Activated effector memory CD4-positive, alpha-beta T cell treated with anti-CD3 and anti-CD28 coated beads, Interleukin-2, amount 50 U/mL, for 16 hours (primary cell): ENCODE results near the gene IL1RAP.
A peak's percentile ranks its signal among the peaks of the same experiment; 100 is the strongest.
"Not testable (repeated sequence)": the region's sequence is repeated elsewhere in the genome, so short reads cannot be mapped to it uniquely, and the experiment has no call there.

Source experiments
- DNase-seq: peaks from one replicate; pipeline ENCODE4 v3.0.0-alpha.2; 2020

IL1RAP gene

DNA sequence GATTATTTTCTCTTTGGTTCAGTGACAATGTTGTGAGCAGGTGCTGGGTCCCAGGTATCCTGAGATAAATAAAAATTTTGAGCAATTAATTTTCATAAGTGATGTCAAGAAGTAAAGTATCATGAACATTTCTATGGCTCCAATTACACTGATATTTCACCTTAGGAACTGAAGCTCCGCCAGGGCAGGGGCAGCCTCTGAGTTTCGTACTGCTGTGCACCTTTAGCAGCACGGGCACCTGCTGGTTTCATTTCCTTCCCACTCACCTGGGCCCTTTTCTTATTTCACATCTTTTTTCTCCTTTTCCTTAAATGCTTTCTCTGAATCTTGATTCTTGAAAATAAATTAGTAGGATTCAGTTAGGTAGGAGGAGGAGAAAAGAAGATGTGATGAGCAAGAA is 1.2 kb upstream of the IL1RAP start:
- no peak for DNase-seq

DNA sequence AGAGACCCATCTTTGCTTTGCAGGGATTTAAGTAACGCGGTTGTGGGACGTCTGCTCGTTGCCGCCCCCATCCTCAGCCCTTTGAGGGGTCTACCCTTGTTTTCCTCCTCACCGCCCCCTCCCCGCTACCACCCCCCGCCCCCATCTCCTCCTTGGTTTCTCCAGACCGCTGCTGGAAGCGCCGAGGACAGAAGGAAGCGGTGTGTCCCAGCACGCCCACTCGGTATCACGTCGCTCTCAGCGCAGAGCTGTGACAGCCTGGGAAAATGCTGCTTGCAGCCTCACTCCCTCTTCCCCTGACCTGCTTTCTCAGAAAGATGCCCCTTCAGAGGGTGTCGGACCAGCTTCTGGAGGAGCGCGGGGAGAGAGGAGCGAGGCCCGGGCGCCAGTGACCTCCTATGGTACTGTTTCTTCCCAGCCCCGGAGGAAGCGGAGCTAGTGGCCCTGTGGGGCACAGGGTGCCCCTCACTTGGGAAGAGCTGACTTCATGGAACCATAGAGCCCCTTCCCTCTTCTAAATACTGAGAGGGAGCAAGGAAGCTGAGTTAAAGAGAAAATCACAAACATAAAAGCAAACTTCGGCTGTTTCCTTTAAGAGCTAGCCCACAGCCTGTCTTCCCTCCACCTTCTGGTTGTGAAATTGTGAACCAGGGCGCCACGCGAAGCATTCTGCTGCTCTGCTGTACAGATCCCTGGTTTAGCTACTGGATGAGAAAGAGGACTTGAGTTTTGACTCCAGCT is 698 bp downstream of the IL1RAP start:
- peak; percentile 76 for DNase-seq

DNA sequence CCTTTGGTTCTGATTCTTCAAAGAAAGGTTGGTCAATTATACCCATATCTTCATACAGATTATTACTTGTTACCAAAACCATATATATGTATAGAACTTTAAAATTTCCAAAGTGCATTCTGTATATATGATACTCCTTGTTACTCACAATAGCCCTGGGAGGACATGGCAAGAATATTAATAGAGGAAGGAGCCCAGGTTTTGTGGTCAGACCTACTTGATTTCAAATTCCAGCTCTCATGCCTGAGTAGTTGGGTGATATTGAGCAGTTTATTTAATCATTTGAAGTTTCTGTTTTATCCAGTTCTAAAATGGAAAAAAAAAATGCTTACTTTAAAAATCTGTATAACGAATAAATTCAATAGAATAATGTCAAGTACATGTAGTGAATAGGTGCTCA is 2.5 kb downstream of the IL1RAP start:
- no peak for DNase-seq

DNA sequence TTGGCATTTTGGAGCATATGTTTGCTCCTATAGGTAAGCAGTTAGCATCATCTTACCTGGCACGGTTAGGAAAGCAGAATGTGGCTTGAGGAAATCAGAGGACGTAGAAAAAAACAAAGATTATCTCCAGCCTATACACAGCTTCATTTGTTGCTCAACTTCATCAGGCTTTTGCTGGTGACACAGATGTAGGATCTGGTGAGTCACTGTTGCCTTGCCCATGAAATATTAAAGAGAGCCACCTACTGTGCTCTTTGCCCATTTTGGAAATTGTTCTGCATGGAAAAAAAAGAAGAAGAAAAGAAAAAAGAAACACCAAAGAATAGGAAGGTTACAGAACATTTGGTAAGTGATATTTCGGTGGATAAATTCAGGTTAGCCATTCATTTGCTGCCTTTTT is 3.8 kb downstream of the IL1RAP start:
- no peak for DNase-seq

DNA sequence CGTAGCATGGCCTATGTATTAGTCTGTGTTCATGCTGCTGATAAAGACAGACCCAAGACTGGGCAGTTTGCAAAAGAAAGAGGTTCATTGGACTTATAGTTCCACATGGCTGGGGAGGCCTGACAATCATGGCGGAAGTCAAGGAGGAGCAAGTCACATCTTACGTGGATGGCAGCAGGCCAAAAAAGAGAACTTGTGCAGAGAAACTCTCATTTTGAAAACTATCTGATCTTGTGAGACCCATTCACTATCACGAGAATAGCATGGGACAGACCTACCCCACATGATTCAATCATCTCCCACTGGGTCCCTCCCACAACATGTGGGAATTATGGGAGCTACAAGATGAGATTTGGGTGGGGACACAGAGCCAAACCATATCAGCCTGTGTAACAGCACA is 4.6 kb downstream of the IL1RAP start:
- not testable (repeated sequence) for DNase-seq

DNA sequence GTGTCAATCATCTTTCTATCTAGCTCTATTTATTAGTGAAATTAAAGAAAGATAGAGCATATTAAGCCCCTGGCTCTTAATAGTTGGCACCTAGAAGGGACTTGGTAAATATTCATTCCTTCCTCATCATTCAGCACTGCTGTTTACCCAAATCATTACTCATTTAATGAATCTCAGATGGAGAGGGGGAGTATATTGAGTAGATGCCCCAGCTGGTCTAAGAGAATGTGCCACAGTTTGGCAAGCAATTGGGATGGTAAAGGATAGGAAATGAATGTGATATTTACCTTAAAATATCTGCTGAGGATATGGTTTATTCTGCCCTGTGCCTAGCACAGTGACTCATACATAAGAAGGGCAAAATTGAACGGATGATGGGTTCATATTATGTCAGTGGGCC is 6.0 kb downstream of the IL1RAP start:
- DNase-seq = no peak

DNA sequence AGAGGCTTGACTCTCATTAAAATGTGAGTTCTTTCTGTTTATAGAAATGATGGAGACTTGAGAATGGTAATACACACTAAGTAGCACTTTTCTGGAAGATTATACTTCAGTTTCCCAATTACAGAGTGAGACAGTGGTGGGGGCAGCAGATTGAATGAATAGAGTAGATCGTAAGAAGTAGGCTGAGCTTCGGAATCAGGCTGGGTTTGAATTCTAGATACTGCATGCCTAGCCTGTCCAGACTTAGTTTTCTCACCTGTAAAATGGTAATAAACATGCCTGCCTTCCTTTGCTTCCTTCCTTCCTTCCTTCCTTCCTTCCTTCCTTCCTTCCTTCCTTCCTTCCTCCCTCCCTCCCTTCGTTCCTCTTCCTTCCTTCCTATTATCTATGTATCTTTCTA is 8.1 kb downstream of the IL1RAP start:
- no peak for DNase-seq

DNA sequence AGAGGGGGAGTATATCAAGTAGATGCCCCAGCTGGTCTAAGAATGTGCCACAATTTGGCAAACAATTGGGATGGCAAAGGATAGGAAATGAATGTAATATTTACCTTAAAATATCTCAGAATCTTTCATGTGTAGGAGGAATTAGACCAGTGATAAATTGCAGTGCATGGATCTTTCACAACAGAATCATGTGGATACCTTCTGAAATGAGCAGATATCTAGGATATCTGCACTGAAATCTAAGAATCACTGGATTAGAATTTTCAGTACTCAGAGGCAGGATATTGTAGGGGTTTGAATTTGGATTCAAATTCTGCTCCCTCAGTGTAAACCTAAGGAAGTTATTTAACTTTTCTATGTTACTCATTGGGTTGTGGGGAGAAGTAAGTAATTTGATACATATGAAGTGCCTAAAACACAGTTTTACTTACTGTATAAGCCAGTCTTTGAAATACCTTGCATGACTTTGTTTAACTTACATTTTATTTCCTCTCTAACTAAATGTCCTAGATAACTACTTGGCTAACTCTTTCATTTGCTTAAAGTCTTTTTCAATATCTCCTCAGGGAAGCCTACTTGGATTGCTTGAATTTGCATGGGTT is 8.8 kb downstream of the IL1RAP start:
- DNase-seq = no peak

DNA sequence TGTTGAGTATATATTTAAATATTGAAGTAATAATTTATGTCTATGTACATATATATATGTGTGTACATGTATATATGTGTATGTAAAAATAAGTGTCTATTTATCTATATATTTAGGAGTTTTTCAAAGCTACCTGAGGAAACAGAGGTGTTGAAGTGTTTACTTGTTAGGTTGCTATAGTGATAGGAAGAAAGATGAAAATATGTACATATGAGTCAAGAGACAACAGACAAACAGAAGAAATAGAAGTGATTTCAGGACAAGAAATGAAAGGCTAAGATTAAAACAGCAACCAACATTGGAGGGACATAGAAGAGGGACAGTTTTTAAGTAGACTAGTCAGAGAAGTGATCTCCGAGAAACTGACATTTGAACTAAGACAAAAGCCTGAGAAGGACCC is 11.1 kb downstream of the IL1RAP start:
- DNase-seq = no peak

DNA sequence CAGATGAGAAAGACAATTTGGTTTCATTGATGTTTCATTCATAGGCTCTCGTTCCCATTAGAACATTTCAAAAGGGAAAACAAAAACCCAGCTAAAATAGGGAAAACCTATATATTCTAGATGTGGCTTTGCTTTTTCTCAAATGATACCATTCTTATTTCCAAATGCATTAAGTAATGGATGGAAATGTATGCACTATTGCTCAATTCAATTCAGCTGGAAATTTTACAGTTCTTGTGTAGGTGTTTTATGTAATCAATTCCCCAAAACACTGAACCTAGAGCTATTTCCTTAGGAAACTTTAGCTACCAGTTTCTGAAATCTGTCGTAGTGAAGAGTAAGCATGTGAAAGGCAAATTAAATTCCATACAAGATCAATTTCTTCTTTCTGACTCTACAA is 11.7 kb downstream of the IL1RAP start:
- no peak for DNase-seq

DNA sequence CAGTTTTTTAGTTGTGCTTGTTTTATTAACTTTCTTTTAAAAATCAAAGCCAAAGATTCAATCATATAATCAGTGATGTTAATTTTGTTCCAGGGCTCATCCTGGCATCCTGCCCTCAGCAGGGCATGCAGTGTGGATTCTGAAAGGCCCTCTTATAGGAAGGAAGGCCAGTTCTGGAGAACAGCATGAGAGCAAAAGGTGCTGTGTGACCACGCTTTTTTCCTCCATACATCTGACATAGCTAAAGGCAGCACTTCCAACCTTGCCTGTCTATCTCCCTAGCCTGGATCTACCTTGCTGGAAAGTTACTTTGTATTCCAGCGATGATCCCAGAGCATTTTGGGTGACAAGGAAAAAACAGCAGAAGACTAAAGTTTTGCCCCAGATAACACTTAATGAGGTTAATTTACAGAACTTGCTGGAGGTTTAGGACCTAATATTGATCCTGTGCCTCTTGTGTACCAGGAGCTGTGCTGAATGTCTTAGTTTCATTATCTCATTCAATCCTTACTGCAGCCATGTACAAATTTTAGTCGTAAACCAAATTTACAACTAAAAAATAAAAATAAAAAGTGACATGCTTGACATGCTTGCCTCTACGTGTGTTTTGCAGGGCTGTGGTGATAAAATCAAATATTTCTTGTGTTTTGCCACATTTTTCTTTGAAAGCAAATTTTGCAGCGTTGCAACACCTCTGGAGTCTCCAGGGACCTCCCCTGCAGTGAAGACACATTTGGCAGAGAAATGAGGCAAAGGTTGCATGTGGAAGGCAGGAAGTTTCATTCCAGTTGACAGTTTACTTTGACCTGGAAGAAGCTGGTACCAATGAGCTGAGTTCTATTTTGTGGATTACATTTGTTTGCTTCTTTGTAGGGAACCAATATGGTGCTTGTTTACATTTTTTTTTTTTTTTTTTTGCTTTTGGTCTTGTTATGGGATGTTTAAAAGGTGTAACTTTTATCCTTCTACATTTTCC is 13.2 kb downstream of the IL1RAP start:
- DNase-seq = no peak

DNA sequence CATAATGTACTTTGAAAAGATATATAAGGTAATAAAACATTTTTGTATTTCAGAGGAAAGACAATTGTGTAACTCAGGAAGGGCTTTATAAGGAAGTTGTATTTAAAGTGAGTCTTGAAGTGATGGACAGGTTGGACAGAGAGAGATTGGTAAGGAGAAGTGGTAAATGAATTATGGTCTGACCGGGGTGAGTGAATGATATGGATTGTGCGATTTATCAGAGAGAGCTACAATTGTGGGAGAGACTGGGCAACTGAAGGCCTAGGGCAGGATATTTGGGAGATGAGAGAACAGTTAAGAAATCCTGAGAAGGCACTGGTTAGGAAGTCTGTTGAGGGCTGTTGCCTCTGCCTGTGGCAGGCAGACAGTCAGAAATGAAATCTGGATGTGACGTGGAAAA is 14.8 kb downstream of the IL1RAP start:
- DNase-seq = no peak

DNA sequence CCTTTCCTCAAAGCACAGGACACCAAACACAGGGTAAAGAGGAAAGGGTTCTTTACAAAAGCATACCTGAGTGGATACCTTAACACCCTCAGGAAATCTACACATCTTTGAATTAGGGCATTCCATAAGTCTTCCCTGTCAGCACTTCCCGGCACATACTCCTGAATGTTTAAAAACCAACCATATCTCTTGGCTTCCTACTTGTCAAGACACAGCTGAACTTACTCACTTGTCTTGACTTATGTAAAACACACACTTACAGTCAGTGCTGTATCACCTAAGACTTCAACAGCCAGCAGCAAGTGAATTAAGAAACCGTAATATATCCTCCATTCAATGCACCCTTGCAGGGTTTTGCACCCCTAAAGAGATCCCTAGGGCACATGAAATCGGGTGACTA is 17.5 kb downstream of the IL1RAP start:
- no peak for DNase-seq

DNA sequence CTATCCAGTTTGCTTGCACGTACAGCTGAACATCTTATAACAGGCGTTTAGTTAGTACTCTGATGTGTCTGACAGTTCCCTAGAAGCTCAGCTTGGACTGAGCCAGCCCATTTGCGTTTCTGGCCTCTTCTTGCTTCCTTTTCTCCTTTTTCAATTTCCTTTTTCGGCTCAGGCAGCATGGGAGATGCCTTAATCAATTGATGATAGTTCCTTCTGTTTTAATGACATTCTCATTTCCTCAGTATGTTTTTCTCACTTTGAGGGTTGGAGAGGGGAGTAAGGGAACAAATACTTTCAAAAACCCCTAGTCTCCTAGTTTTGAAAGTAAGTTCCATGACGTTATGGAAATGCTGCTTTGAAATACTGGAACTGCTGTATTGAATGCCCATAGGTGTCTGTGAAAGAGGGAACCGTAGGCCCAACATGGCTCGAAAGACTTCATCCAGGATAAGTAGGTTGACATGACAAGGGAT is 18.9 kb downstream of the IL1RAP start:
- no peak for DNase-seq

DNA sequence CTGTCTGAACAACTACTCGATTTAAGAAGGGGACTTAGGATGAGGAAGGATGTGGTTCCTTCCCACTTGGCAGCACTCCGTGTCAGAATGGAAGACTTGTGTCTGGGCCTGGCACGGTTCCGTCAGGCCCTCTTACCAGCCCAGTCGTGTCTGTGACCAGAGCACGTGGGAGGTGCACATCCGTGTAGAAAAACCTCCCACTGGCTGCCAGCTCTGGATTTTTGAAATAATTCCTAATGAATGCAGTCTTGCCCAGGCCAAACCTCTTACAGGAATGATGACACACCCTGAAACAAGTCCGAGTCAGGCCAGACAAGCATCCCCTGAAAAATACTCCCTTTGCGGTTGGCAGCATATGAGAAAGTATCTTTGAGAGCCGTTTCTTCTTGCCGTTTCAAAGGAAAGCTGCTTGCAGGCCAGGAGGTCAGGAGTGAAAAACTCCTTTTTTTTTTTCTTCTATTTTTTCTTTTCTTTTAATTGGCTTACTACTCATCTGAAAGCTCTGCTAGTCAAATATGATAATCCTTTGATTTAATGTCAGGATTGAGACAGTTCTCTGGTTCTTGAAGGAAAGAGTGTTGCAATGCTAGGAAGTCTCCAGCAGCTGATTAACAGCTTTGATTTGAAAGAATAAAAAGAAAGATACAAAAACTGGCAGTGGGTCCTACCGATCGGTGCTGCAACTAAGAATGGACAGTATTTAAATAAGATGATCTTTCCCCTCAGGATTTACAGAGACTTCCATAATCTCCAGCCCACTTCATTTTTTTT is 19.8 kb downstream of the IL1RAP start:
- no peak for DNase-seq

DNA sequence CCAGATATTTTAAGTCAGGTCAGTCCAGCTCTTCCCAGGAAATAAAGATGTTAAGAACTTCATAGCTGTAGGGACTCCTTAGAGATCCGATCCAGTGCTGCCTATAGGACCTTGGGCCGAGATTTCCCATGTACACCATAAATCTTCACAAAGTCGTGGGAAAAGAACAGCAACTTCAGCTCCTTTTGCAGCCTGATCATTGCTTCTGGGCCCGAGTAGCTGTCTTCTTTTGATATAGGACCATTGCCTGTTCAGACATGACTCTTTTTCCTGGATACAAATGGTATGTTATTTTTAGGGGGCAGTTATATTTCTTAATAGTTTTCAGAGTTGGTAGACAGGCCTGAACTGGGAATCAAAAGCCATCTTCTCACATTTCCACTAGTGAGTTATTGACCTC is 20.5 kb downstream of the IL1RAP start:
- DNase-seq = no peak

DNA sequence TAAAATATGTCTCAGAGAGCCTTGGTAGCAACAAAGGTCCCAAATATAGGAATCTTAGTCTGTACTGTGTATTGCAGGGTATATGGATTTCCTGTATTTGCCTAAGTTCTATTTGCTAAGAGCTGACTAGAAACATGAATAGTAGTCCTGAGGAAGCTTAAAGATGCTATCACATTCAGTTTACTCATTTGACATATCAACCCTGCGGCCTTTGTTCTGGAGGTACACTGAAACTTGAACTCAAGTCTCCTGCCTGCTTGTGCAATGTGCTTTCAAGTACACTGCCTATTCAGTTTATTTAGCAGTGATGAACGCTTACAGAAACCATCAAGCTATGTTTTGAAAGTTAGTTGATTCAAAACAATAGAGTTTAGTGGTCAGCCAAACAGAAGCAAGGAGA is 21.1 kb downstream of the IL1RAP start:
- no peak for DNase-seq

DNA sequence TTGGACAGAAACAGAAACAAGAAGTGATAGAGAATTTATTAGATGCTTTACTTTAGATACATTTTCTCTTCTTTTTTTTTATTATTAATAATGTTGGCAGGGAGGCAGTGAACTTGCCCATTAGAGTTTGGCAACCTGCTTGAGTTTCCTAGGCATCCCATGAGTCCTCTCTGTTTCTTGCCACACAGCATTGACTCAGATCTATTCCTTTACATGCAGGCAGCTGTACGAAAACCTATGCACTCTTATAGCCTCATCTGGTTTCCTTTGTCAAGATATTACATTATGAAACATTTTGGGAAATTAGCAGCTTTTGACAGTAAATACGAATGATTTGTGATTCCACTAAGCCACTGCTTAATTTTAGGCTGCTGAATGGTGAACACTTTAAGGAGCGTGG is 23.3 kb downstream of the IL1RAP start:
- no peak for DNase-seq

DNA sequence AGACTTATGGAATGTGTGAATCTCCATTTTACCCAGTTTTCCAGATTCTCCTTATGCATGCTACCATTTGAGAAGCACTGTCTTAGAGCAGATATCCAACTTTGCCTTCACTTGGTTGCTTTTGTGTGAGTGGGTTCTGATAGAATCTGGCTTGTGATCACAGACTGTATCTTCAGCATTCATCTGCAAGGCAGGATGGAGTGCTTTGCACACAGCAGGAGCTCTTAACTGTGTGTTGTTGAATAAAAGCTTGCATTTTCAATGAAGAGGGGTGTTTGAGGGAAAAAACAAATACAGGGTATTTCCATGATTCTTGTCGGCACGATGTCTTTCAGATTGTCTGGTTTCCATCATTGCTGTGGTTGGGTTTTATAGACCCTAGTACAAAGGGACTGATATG is 24.4 kb downstream of the IL1RAP start:
- DNase-seq = no peak

DNA sequence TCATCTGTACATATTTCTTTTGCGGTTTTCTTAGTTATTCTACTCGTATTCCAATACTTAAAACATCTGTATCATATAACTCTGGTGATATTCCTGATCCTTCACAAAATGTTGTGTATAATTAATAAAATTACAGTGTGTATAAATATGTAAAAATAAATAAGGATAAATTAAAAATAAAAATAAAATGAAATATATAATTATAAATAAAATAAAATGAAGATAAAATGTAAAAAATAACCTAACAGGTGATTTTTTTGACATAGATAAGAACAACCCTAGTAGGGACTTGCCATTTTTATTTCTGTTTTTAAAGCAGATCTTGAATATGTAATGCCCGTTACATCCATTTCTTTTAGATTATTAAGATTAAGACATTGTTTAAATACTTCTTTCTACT is 25.6 kb downstream of the IL1RAP start:
- DNase-seq = no peak

DNA sequence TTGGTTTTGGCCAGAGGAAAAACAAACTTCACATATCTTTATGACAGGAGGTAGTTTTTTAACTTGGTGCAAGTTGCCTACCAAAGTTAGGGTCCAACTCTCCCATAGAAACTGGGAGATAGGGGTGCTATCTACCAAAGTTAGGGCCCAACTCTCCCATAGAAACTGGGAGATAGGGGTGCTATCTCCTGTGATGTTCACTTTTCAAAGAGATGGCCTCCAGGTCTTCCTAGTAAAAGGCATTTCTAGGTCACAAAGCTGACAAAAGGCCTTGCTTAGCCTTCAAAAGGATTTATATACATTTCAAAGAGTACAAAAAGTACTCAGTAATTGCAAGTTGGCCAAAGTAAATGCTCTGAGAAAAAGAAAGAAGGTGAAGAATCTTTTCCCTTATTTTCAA is 27.1 kb downstream of the IL1RAP start:
- no peak for DNase-seq

DNA sequence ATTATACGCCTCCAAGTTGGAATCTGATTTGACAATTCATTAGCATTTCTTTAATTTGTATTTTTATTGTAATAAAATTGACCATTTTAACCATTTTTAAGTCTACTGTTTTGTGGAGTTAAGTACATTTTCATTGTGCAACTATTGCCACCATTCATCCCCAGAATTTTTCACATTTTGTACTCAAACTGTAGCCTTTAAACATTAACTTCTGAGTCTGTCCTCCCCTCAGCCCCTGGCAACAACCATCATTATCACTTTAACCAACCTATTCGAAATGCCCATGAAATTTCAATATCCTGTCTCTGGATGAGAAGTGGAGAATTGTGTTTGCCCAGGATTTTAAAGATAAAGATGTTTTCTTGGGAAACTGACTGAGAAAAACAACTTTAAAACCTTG is 27.7 kb downstream of the IL1RAP start:
- no peak for DNase-seq

DNA sequence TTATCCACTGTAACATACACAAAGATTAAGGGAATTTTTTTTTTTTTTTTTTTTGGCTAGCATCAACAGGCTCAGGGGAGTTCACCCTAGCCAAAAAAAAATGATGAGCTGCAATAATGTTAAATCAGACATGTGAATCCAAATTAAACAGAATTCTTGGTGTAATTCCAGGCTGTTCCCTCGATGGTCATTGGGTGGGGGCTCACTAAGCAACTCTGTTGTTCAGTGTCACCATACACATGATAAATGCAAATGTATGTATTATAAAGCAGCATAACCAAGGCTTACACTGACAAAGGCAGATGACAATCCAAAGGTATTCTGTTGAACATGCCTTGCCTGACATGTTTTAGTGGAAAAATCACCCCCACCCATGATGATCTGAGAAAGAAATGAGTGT is 29.0 kb downstream of the IL1RAP start:
- no peak for DNase-seq
